Activated CD8-positive, alpha-beta T cell treated with anti-CD3 and anti-CD28 coated beads for 36 hours (primary cell): ENCODE data around the gene COBL. TPM values are rescaled to one million over a fixed set of nuclear protein-coding genes. Genes with fewer than 3 reads are reported as not detected.

ENCODE experiments used
- ATAC-seq: fragments of 200-7000 bp; cut with Tn5 transposase; one replicate; pipeline ENCODE4 v1.10.0; 2021; ENCODE audit warnings: mild to moderate bottlenecking, moderate library complexity
- CTCF ChIA-PET: fragments of 350-600 bp; sonication (Branson Sonifier 250); formaldehyde crosslinking; loops from one replicate; lab custom pipeline; 2021; ENCODE audit warnings: antibody characterized with exemption; lab: Charles Lee
- POLR2A ChIA-PET: fragments of 350-600 bp; sonication (Branson Sonifier 250); formaldehyde crosslinking; loops from one replicate; lab custom pipeline; 2021; ENCODE audit warnings: antibody characterized with exemption; lab: Charles Lee
- DNase-seq: peaks from one replicate; pipeline ENCODE4 v3.0.0-alpha.2; 2020
- H3K27ac Mint-ChIP-seq: one replicate; pipeline ENCODE4 v1.8.0; 2021; ENCODE audit warnings: mild to moderate bottlenecking, mixed read lengths
- H3K27me3 Mint-ChIP-seq: one replicate; pipeline ENCODE4 v1.8.0; 2021; ENCODE audit warnings: mixed read lengths
- H3K36me3 Mint-ChIP-seq: one replicate; pipeline ENCODE4 v1.8.0; 2021; ENCODE audit warnings: low read depth, mixed read lengths
- H3K4me1 Mint-ChIP-seq: one replicate; pipeline ENCODE4 v1.8.0; 2021; ENCODE audit warnings: low read depth, mixed read lengths
- H3K4me3 Mint-ChIP-seq: one replicate; pipeline ENCODE4 v1.8.0; 2021; ENCODE audit warnings: mild to moderate bottlenecking, moderate library complexity, mixed read lengths
- H3K9me3 Mint-ChIP-seq: one replicate; pipeline ENCODE4 v1.8.0; 2021; ENCODE audit warnings: mixed read lengths
- intact Hi-C: fragments of 100-400 bp; cut with micrococcal nuclease; formaldehyde crosslinking; loops from one replicate; pipeline ENCODE4 v1.10.0; 2022
- total RNA-seq, 2 experiments: library from RNA; stranded (reverse); gene quantifications; one replicate each; pipeline ENCODE4 v1.2.3, GENCODE V29; 2021
- TF ChIP-seq, protein P1 (sequence below): fragments of 200-600 bp; IDR thresholded peaks from one replicate; pipeline ENCODE4 v1.8.0; 2022; ENCODE audit warnings: antibody characterized with exemption, mild to moderate bottlenecking

Gene COBL
- total RNA-seq, 2 experiments from 2014 or later, result not detected

DNA sequence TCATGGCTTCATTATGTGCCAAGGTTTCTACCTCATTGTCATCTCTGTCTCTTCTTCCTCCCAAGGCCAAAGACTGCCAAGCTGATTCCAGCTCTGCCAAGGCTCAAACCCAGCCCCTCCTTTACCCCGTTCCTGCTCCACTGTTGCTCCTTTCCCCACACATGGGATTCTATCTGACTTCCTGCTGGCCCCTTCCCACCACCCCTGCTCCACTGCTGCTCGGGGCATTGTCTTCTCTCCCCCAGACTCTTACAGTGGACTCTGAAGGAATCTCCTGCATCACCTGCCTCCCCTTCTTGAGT, 86.3 kb downstream of the COBL start:
- Mint-ChIP-seq H3K27ac (no peak overlapping the region), H3K27me3 (no peaks in the 10 kb centered on the region), H3K36me3 (no peaks in the 10 kb centered on the region), H3K9me3 (no peaks in the 10 kb centered on the region), H3K4me3 (no peak overlapping the region), H3K4me1 (no peaks in the 10 kb centered on the region)
- ATAC-seq (no peak), DNase-seq (no peak)
- ChIA-PET CTCF (no interaction called here), POLR2A (no interaction called here)
- intact Hi-C loops, result no loop called here
- TF ChIP-seq, protein P1, sequence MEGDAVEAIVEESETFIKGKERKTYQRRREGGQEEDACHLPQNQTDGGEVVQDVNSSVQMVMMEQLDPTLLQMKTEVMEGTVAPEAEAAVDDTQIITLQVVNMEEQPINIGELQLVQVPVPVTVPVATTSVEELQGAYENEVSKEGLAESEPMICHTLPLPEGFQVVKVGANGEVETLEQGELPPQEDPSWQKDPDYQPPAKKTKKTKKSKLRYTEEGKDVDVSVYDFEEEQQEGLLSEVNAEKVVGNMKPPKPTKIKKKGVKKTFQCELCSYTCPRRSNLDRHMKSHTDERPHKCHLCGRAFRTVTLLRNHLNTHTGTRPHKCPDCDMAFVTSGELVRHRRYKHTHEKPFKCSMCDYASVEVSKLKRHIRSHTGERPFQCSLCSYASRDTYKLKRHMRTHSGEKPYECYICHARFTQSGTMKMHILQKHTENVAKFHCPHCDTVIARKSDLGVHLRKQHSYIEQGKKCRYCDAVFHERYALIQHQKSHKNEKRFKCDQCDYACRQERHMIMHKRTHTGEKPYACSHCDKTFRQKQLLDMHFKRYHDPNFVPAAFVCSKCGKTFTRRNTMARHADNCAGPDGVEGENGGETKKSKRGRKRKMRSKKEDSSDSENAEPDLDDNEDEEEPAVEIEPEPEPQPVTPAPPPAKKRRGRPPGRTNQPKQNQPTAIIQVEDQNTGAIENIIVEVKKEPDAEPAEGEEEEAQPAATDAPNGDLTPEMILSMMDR, result no peak

DNA sequence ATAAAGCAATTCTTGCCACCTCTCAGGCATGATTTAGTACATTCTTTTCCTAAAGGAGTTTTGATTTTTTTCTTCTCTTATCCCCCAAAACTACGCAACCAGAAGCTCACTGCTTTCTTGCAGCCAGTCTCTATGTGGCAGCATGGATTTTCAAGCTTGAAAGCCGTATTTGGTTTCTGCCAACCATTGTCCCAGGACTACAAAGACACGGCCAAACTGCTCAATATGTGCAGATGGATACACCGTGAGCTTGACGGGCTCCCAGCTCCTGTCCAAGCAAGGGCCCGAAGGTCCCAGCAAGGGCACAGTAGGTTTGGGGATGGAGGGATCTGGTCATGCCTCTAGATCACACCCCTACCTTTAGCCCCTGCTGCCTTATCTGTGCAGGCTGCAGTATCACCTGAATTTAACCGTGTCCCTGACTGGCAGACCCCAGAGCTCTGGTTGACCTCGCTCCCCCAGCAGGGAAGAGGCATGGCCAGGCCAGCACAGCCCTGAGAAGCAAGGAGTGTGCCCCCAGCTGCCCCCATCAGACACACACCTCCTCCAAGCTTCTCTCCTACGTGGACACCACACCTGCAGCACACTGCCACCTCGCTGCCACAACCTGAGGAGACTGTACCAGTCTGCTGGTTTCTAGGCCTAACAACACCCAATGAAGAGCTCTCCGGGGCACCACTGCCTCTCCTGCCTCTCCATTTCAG, 86.8 kb downstream of the COBL start:
- POLR2A ChIA-PET, result interaction anchor here (0.6 kb wide), 1 partner anchor 109 kb away, joined by 3 read pairs; no protein-coding TSS in a partner anchor
- no peak for DNase-seq
- CTCF ChIA-PET, result no interaction called here
- Mint-ChIP-seq H3K9me3 (no peaks in the 10 kb centered on the region), H3K36me3 (no peaks in the 10 kb centered on the region), H3K27ac (no peak overlapping the region), H3K27me3 (no peaks in the 10 kb centered on the region), H3K4me1 (no peaks in the 10 kb centered on the region), H3K4me3 (no peak overlapping the region)
- TF ChIP-seq, protein P1, result no peak
- intact Hi-C loops, result no loop called here
- no peak for ATAC-seq

DNA sequence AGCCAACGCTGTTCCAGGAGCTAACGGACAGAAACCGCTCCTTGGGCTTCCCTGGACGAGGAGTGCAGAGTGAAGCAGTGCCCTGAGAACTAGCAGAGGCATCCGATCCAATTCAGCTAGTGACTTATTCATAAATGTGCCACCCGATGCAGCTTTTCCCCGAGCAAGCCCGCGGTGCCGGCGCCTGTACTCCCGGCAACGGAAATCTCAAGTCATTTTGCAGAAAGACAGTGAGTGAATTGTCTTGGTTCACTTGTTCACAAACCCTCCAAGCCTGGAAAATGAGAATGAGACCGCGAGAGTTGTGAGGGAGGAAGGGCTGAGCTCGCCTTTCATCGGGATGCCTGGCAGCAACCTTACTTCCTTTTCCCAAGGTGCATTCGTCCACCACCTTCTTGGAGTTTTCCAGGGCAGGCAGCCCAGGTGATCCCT, 87.5 kb downstream of the COBL start:
- Mint-ChIP-seq H3K27ac (no peak overlapping the region), H3K27me3 (no peaks in the 10 kb centered on the region), H3K4me3 (no peak overlapping the region), H3K4me1 (no peaks in the 10 kb centered on the region), H3K36me3 (no peaks in the 10 kb centered on the region), H3K9me3 (no peaks in the 10 kb centered on the region)
- intact Hi-C loops, result no loop called here
- POLR2A ChIA-PET, result interaction anchor here (0.6 kb wide), 1 partner anchor 110 kb away, joined by 3 read pairs; no protein-coding TSS in a partner anchor
- TF ChIP-seq, protein P1, result no peak
- CTCF ChIA-PET, result interaction anchor here (1.3 kb wide), 1 partner anchor 66 kb away, joined by 4 read pairs; no protein-coding TSS in a partner anchor
- ATAC-seq, result no peak
- no peak for DNase-seq

DNA sequence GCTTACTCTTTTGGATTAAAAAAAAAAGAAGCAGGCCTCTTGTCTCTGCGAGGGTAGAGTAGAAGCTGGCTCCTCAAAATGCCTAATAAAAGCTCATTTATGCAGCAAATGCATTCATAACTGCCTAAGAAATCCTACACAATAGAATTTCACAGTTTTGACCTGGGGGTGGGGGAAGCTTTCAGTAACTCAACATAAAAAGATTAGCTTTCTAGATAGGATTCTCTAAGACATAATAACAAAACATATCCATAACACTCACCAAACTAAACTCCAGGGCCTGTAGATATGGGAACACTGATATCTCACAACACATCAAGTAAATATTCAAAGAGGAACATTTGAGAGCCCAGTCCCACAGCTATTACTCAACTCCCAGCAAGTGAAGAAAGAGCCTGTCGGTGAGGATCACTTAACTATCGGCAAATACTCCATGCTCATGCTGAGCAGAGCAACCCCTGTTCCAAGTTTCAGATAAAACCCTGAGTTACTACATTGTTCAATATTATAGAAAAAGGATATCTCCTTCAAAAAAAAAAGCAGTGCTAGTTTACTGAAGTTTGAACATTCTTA, 88.1 kb downstream of the COBL start:
- Mint-ChIP-seq H3K9me3 (no peaks in the 10 kb centered on the region), H3K4me1 (no peaks in the 10 kb centered on the region), H3K4me3 (no peak overlapping the region), H3K27me3 (no peaks in the 10 kb centered on the region), H3K36me3 (no peaks in the 10 kb centered on the region), H3K27ac (no peak overlapping the region)
- ChIA-PET POLR2A (interaction anchor here (0.6 kb wide), 1 partner anchor 299 kb away, joined by 3 read pairs; no protein-coding TSS in a partner anchor), CTCF (interaction anchor here (1.3 kb wide), 1 partner anchor 66 kb away, joined by 4 read pairs; no protein-coding TSS in a partner anchor)
- ATAC-seq, result no peak
- intact Hi-C loops, result no loop called here
- DNase-seq, result no peak
- TF ChIP-seq, protein P1, result no peak

DNA sequence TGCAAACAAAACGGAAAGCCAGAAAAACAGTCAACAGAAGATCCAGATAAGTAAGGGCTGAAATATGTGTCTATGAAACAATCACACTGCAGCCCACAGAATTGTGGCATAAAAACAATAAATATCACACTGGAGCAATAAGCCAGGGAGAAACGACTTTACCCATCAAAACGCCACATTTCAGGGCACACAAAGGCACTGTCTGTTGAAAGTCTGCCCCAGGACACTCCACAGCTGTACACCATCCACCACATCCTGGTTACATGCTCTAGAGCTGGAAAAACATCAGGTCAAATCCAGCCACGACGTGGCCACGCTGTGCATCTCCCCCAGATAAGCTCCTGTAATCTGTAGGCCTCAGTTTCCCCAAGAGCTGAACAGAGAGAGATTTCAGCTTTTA, 88.7 kb downstream of the COBL start:
- POLR2A ChIA-PET, result no interaction called here
- Mint-ChIP-seq H3K27ac (no peak overlapping the region), H3K4me1 (no peaks in the 10 kb centered on the region)

More for the DNA sequence above, 88.7 kb downstream of the COBL start:
- ATAC-seq (no peak), DNase-seq (no peak)
- Mint-ChIP-seq H3K36me3 (no peaks in the 10 kb centered on the region), H3K27me3 (no peaks in the 10 kb centered on the region), H3K9me3 (no peaks in the 10 kb centered on the region), H3K4me3 (no peak overlapping the region)
- intact Hi-C loops, result no loop called here
- TF ChIP-seq, protein P1, result no peak
- CTCF ChIA-PET, result interaction anchor here (0.7 to 1.3 kb wide), 2 partner anchors 65 to 139 kb away, joined by 3 to 4 read pairs; no protein-coding TSS in a partner anchor
